ENCODE results near the gene MARK2. TPM values are rescaled to one million over a fixed set of nuclear protein-coding genes. Genes with fewer than 3 reads are reported as not detected.
A peak's percentile ranks its signal among the peaks of the same experiment; 100 is the strongest.

MARK2 gene
- total and polyA plus RNA-seq, 4 donors = 12.2 to 32.5 (median 23.9) TPM

GRCh38 chr11:63811522-63811921 is 27.4 kb upstream of the MARK2 start:
- 38% methylated on average over 1 of the region's 3 CpGs for WGBS (ENCODE audit: insufficient coverage)

DNA sequence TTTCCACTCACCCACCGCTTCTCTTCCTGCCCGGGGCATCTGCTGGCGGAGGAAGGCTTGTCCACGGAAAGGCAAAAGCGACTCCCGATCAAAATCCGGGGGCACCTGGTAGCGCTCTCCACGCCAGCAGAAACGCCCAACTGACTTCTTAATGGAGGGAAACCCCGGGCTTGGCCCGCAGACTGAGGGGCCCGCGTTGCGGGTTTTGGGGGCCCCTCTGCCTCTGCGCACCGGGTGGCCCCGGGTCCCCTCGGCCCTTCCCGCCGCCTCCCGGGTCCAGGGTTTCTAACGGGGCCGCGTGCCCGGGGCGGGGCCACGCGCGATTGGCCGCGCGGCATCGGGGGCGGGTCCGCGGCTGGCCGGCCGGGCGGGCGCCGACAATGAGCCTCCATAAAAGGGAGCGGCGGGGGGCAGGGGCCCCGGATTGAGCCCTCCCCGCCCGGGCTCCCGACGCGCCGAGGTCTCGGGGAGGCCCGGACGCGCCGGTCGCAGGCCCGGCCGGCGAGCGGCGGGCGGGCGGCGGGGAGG is 25.8 kb upstream of the MARK2 start, which contains the start of gene SPINDOC:
Gene SPINDOC, plus strand, starts transcription at position 422 of the 528 bp plus-strand sequence. CDS start 231 bp downstream, outside the sequence.
- Histone ChIP-seq H3K27ac (ENCODE audit: low read depth, low read length) (peak within 1 kb of the TSS; percentile 84), H3K36me3 (ENCODE audit: control insufficient read depth, insufficient read depth, low read length) (peaks cover 21% of the 10 kb centered on the region), H3K4me3 (ENCODE audit: low read depth, low read length) (peak within 1 kb of the TSS; percentile 89), H3K27me3 (ENCODE audit: control insufficient read depth, insufficient read depth, low read length) (no peaks in the 10 kb centered on the region), H3K9me3 (ENCODE audit: control insufficient read depth, insufficient read depth, low read length) (no peaks in the 10 kb centered on the region), H3K4me1 (ENCODE audit: control insufficient read depth, insufficient read depth, low read length) (peaks cover 18% of the 10 kb centered on the region)
- DNase-seq (ENCODE audit: low read depth in 4 of 6, low spot score in 6 of 6) = peak; percentile 40 to 94 (median 76)
- WGBS (ENCODE audit: insufficient coverage) = under 1% methylated on average over 63 of the region's 65 CpGs

More at GRCh38 chr11:63811522-63811921, 27.4 kb upstream of the MARK2 start:
- no peak overlapping the region for H3K4me3 ChIP-seq (ENCODE audit: low read depth, low read length)
- H3K4me1 ChIP-seq (ENCODE audit: control insufficient read depth, insufficient read depth, low read length) = peaks cover 18% of the 10 kb centered on the region
- no peaks in the 10 kb centered on the region for H3K9me3 ChIP-seq (ENCODE audit: control insufficient read depth, insufficient read depth, low read length)
- DNase-seq (ENCODE audit: low read depth in 4 of 6, low spot score in 6 of 6) = no peak
- no peaks in the 10 kb centered on the region for H3K27me3 ChIP-seq (ENCODE audit: control insufficient read depth, insufficient read depth, low read length)
- H3K36me3 ChIP-seq (ENCODE audit: control insufficient read depth, insufficient read depth, low read length) = peaks cover 7% of the 10 kb centered on the region
- no peak overlapping the region for H3K27ac ChIP-seq (ENCODE audit: low read depth, low read length)

DNA sequence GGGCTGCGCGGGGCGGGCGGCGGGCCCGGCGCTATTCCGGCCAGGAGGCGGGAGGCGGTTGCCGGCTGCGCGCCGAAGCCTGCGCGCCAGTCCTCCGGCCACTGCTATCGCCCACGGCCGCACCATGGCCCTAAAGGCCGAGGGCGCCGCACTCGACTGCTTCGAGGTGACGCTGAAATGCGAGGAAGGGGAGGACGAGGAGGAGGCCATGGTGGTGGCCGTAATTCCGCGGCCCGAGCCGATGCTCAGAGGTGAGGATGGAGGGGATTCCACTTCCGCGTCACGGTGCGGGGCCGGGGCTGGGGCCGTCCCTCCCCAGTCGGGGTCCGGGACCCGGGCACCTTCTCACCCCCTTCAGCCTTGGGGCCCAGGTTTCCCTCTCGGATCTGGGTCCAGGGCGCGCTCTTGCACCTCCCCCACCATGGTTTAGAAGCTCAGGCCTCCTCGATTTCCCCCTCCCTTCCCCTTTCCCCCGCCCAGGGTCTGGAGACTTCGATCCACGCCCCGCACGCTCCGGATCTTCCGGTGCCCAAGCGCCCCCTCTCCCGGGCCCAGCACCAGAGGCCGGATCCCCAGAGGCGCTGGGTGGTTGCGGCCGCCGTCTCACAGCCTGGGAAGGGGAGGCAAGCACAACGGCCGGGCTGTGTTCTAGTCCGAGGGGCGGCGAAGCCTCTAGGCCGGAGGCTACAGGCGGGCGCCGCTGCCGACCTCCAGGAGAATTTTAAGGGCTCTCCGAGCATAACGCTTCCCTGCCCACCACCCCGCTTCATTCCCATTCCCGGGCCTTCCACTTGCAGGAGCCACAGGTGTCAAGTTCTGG is 25.1 kb upstream of the MARK2 start:
- H3K27me3 ChIP-seq (ENCODE audit: control insufficient read depth, insufficient read depth, low read length) = no peaks in the 10 kb centered on the region
- peaks cover 18% of the 10 kb centered on the region for H3K4me1 ChIP-seq (ENCODE audit: control insufficient read depth, insufficient read depth, low read length)
- H3K36me3 ChIP-seq (ENCODE audit: control insufficient read depth, insufficient read depth, low read length) = peaks cover 28% of the 10 kb centered on the region
- DNase-seq (ENCODE audit: low read depth in 4 of 6, low spot score in 6 of 6) = peak; percentile 26 to 90 (median 56)
- H3K4me3 ChIP-seq (ENCODE audit: low read depth, low read length) = peak overlapping the region; percentile 89
- H3K27ac ChIP-seq (ENCODE audit: low read depth, low read length) = peak overlapping the region; percentile 84
- 0% methylated on average over 63 of the region's 74 CpGs for WGBS (ENCODE audit: insufficient coverage)
- H3K9me3 ChIP-seq (ENCODE audit: control insufficient read depth, insufficient read depth, low read length) = no peaks in the 10 kb centered on the region

DNA sequence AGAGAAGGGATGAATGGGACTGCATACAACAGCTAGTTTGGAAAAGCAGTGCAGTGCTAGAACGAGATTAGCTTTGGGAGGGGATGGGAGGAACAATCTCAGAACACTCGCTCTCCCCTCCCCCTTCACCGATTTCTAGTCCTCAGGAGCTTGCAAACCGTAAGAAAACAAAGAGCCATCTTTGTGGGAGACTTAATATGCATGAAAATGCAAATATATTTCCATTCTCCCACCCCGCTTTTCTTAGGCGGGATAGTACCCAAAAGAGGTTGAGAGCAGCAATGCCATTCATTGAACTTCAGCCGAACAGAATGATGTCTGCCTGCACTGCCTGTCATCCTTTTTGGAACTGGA is 24.6 kb upstream of the MARK2 start:
- Histone ChIP-seq H3K27ac (ENCODE audit: low read depth, low read length) (peak overlapping the region; percentile 84), H3K36me3 (ENCODE audit: control insufficient read depth, insufficient read depth, low read length) (peaks cover 34% of the 10 kb centered on the region), H3K4me3 (ENCODE audit: low read depth, low read length) (peak overlapping the region; percentile 89), H3K27me3 (ENCODE audit: control insufficient read depth, insufficient read depth, low read length) (no peaks in the 10 kb centered on the region), H3K4me1 (ENCODE audit: control insufficient read depth, insufficient read depth, low read length) (peaks cover 18% of the 10 kb centered on the region), H3K9me3 (ENCODE audit: control insufficient read depth, insufficient read depth, low read length) (no peaks in the 10 kb centered on the region)
- 13% methylated on average over 1 of the region's 7 CpGs for WGBS (ENCODE audit: insufficient coverage)
- DNase-seq (ENCODE audit: low read depth in 4 of 6, low spot score in 6 of 6) = peak in 2 of 6 donors; percentile 9 to 48

GRCh38 chr11:63816166-63816565 is 22.7 kb upstream of the MARK2 start:
- H3K27ac ChIP-seq (ENCODE audit: low read depth, low read length) = no peak overlapping the region
- peaks cover 52% of the 10 kb centered on the region for H3K36me3 ChIP-seq (ENCODE audit: control insufficient read depth, insufficient read depth, low read length)
- DNase-seq (ENCODE audit: low read depth in 4 of 6, low spot score in 6 of 6) = no peak
- WGBS (ENCODE audit: insufficient coverage) = 95% methylated on average over 4 of the region's 6 CpGs
- H3K4me1 ChIP-seq (ENCODE audit: control insufficient read depth, insufficient read depth, low read length) = peaks cover 17% of the 10 kb centered on the region
- H3K27me3 ChIP-seq (ENCODE audit: control insufficient read depth, insufficient read depth, low read length) = no peaks in the 10 kb centered on the region
- no peak overlapping the region for H3K4me3 ChIP-seq (ENCODE audit: low read depth, low read length)
- no peaks in the 10 kb centered on the region for H3K9me3 ChIP-seq (ENCODE audit: control insufficient read depth, insufficient read depth, low read length)

DNA sequence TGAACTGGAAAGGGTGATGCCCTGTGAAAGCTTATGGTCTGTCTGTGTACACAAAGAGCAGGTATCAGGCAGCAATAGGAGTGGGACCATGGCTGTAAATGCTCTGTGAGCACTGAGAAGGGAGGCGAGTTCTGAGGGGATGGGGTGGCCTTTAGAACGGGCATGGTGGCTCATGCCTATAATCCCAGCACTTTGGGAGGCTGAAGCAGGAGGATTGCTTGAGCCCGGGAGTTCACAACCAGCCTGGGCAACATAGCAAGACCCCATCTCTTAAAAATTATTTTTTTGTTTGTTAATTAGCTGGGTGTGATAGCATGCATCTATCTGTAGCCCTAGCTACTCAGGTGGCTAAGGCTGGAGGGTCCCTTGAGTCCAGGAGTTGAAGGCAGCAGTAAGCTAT is 22.2 kb upstream of the MARK2 start:
- H3K36me3 ChIP-seq (ENCODE audit: control insufficient read depth, insufficient read depth, low read length) = peaks cover 57% of the 10 kb centered on the region
- no peak overlapping the region for H3K4me3 ChIP-seq (ENCODE audit: low read depth, low read length)
- no peak overlapping the region for H3K27ac ChIP-seq (ENCODE audit: low read depth, low read length)
- DNase-seq (ENCODE audit: low read depth in 4 of 6, low spot score in 6 of 6) = no peak
- H3K27me3 ChIP-seq (ENCODE audit: control insufficient read depth, insufficient read depth, low read length) = no peaks in the 10 kb centered on the region
- 100% methylated on average over 1 of the region's 3 CpGs for WGBS (ENCODE audit: insufficient coverage)
- H3K4me1 ChIP-seq (ENCODE audit: control insufficient read depth, insufficient read depth, low read length) = peaks cover 12% of the 10 kb centered on the region
- no peaks in the 10 kb centered on the region for H3K9me3 ChIP-seq (ENCODE audit: control insufficient read depth, insufficient read depth, low read length)

DNA sequence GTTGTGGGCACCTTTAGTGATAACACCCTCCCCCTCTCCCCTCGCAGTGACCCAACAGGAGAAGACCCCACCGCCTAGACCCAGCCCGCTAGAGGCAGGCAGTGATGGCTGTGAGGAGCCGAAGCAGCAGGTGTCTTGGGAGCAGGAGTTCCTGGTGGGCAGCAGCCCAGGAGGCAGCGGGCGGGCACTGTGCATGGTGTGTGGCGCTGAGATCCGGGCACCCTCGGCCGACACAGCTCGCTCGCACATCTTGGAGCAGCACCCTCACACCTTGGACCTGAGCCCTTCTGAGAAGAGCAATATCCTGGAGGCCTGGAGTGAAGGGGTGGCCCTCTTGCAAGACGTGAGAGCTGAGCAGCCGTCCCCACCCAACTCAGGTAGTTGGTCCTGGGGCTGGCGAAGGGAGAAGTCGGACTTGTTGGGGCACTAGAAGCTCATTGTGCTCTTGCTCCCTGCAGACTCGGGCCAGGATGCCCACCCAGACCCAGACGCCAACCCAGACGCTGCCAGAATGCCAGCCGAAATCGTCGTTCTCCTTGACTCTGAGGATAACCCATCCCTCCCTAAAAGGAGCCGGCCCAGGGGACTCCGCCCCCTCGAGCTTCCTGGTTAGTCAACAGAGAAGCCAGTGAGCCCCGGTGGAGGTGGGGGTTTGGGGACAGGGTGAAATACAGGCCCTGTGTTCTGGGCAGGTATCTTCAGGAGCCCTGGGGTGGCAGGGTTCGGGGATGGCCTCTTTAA is 21.0 kb upstream of the MARK2 start:
- peaks cover 69% of the 10 kb centered on the region for H3K36me3 ChIP-seq (ENCODE audit: control insufficient read depth, insufficient read depth, low read length)

GRCh38 chr11:63818609-63819008 is 20.3 kb upstream of the MARK2 start:
- Histone ChIP-seq H3K27me3 (ENCODE audit: control insufficient read depth, insufficient read depth, low read length) (no peaks in the 10 kb centered on the region), H3K4me3 (ENCODE audit: low read depth, low read length) (no peak overlapping the region), H3K4me1 (ENCODE audit: control insufficient read depth, insufficient read depth, low read length) (peaks cover 4% of the 10 kb centered on the region), H3K27ac (ENCODE audit: low read depth, low read length) (no peak overlapping the region), H3K9me3 (ENCODE audit: control insufficient read depth, insufficient read depth, low read length) (no peaks in the 10 kb centered on the region), H3K36me3 (ENCODE audit: control insufficient read depth, insufficient read depth, low read length) (peaks cover 75% of the 10 kb centered on the region)
- 99% methylated on average over 19 of the region's 19 CpGs for WGBS (ENCODE audit: insufficient coverage)
- no peak for DNase-seq (ENCODE audit: low read depth in 4 of 6, low spot score in 6 of 6)

More for the DNA sequence above, 21.0 kb upstream of the MARK2 start:
- Histone ChIP-seq H3K27ac (ENCODE audit: low read depth, low read length) (no peak overlapping the region), H3K27me3 (ENCODE audit: control insufficient read depth, insufficient read depth, low read length) (no peaks in the 10 kb centered on the region), H3K4me1 (ENCODE audit: control insufficient read depth, insufficient read depth, low read length) (peaks cover 5% of the 10 kb centered on the region), H3K9me3 (ENCODE audit: control insufficient read depth, insufficient read depth, low read length) (no peaks in the 10 kb centered on the region), H3K4me3 (ENCODE audit: low read depth, low read length) (no peak overlapping the region)
- DNase-seq (ENCODE audit: low read depth in 4 of 6, low spot score in 6 of 6) = no peak
- WGBS (ENCODE audit: insufficient coverage) = 97% methylated on average over 20 of the region's 27 CpGs

DNA sequence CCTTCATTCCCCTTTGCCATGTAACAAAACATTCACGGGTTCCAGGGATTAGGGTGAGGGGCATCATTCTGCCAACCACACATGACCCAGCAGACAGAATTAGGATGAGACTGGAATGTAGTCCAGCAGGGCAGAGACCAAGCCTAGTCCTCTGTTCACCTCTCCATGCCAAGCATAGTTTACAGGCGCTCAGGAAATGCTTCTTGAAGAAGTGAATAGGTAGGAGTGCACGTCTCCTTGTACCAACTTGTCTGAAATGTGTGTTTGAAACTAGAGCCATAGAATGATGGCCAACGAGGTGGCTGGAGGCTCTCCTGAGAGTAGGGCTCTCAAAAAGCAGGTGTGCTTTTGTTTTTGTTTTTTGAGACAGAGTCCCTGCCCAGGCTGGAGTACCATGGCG is 17.5 kb upstream of the MARK2 start:
- H3K27ac ChIP-seq (ENCODE audit: low read depth, low read length) = no peak overlapping the region
- no peaks in the 10 kb centered on the region for H3K4me1 ChIP-seq (ENCODE audit: control insufficient read depth, insufficient read depth, low read length)
- H3K36me3 ChIP-seq (ENCODE audit: control insufficient read depth, insufficient read depth, low read length) = peaks cover 90% of the 10 kb centered on the region
- no peaks in the 10 kb centered on the region for H3K27me3 ChIP-seq (ENCODE audit: control insufficient read depth, insufficient read depth, low read length)
- DNase-seq (ENCODE audit: low read depth in 4 of 6, low spot score in 6 of 6) = no peak
- 100% methylated on average over 3 of the region's 5 CpGs for WGBS (ENCODE audit: insufficient coverage)
- no peaks in the 10 kb centered on the region for H3K9me3 ChIP-seq (ENCODE audit: control insufficient read depth, insufficient read depth, low read length)
- H3K4me3 ChIP-seq (ENCODE audit: low read depth, low read length) = no peak overlapping the region
